Dermis microvascular lymphatic vessel endothelial cell (primary cell): Measurements from ENCODE around the gene NUMB. TPM values are rescaled to one million over a fixed set of nuclear protein-coding genes. Genes with fewer than 3 reads are reported as not detected.

ENCODE experiments used
- DNase-seq, 2 donors: peaks; one replicate each; pipeline versions ENCODE4 v3.0.0 to v3.0.0-alpha.2; 2010; ENCODE audit warnings: low read depth in 2 of 2
- total RNA-seq: library from RNA; depleted of rRNA; stranded (reverse); fragments of >200 nt; gene quantifications from 2 replicates; pipeline ENCODE4 v1.2.1, GENCODE V29; 2014

NUMB gene
- total RNA-seq, 1 donor from 2014 or later = 53.1 TPM

- DNase-seq = no peak
Observed at GRCh38 chr14:73262427-73263183, 195.7 kb downstream of the NUMB start.

- DNase-seq = no peak
Observed at GRCh38 chr14:73261520-73262426, 196.6 kb downstream of the NUMB start.

- no peak for DNase-seq
Observed at GRCh38 chr14:73261075-73261474, 197.3 kb downstream of the NUMB start.

GRCh38 chr14:73260574-73260973 lies 197.8 kb downstream of the NUMB start:
- DNase-seq = no peak

DNA sequence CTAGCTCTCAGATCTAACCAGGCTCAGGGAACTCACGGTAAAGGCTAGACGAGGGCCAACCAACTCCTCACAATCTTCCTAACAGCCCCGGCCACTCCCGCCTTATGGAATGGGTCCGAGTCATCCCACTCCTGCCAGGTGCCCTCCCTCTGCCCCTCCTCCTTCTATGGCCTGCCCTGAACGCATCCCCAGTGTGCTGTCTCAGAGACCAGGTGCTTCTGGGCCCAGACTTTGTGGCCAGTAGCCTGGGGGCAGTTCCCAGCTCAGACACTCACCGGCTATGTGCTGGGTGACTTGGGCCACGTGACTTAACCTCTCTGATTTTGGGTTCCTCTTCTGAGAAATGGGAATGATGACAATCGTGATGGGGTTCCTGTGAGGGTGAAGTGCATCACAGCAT lies 198.5 kb downstream of the NUMB start:
- DNase-seq = no peak

GRCh38 chr14:73258845-73259611 lies 199.3 kb downstream of the NUMB start:
- DNase-seq = no peak

GRCh38 chr14:73258076-73258475 lies 200.3 kb downstream of the NUMB start:
- no peak for DNase-seq

GRCh38 chr14:73255693-73256225 lies 202.6 kb downstream of the NUMB start:
- DNase-seq = no peak

GRCh38 chr14:73255005-73255400 lies 203.3 kb downstream of the NUMB start:
- no peak for DNase-seq

DNA sequence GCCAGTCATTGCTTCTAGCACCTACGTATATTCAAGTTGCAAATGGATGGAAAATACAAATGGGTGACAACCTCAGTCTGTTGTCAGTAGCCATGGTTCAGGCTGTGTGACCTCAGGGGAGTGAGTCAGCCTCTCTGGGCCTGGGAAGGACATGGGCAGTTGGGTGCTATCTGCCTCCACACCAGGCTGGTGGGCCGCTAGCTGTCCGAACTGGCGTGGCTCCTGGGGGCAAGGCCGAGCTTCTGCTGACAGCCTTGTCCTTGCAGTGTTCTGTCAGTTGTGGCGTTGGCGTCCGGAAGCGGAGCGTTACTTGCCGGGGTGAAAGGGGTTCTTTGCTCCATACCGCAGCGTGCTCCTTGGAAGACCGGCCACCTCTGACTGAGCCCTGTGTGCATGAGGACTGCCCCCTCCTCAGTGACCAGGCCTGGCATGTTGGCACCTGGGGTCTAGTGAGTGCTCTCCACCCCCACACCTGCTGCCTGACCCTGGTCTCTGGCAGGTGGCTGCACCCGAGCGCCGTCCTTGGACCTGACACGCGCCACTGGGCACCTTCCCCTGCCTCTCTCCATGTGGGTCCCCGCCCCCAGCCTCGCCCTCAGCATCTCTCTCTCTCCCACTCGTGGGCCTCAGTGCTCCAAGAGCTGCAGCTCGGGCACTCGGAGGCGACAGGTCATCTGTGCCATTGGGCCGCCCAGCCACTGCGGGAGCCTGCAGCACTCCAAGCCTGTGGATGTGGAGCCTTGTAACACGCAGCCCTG lies 203.9 kb downstream of the NUMB start:
- no peak for DNase-seq

GRCh38 chr14:73253721-73254120 lies 204.6 kb downstream of the NUMB start:
- no peak for DNase-seq

- DNase-seq = no peak
Observed at GRCh38 chr14:73253323-73253610, 205.1 kb downstream of the NUMB start.

DNA sequence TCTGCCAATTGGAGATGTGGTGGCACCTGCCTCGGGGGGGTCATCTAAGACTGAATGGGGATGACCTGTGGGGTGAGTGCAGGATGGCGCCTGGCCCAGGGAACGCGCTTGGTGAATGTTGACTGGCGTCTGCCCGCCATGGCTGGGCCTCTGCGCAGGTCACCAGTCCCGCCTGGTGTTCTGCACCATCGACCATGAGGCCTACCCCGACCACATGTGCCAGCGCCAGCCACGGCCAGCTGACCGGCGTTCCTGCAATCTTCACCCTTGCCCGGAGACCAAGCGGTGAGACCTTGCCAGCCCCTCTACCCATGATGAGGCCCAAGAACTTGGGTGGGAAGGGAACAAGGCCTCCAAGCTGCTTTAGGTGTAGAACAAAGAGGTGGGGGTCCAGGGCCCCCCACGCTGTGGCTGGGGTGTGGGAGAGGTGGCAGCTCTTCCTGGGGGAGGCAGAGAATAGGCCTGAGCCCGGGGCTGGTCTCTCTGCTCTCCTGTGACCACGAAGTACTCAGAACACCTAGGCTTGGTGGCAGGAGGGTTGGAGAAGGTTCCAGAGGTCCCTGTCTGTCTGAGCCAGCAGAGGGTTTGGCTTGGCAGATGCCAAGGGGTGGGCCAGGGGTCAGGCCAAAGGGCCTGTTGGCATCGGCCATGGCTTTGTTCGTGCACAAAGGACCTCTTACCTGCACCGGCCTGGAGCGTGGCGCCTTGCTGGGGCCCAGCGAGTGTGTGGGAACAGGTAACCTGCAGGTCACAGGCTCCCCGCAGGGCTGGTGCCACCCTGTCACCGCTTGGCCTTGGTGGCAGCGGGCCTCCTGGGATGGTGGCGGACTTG lies 205.6 kb downstream of the NUMB start:
- DNase-seq = no peak

- no peak for DNase-seq
Observed at GRCh38 chr14:73251516-73252215, 206.7 kb downstream of the NUMB start.

- no peak for DNase-seq
Observed at GRCh38 chr14:73250781-73251500, 207.4 kb downstream of the NUMB start.

- no peak for DNase-seq
Observed at GRCh38 chr14:73250317-73250713, 208.0 kb downstream of the NUMB start.

DNA sequence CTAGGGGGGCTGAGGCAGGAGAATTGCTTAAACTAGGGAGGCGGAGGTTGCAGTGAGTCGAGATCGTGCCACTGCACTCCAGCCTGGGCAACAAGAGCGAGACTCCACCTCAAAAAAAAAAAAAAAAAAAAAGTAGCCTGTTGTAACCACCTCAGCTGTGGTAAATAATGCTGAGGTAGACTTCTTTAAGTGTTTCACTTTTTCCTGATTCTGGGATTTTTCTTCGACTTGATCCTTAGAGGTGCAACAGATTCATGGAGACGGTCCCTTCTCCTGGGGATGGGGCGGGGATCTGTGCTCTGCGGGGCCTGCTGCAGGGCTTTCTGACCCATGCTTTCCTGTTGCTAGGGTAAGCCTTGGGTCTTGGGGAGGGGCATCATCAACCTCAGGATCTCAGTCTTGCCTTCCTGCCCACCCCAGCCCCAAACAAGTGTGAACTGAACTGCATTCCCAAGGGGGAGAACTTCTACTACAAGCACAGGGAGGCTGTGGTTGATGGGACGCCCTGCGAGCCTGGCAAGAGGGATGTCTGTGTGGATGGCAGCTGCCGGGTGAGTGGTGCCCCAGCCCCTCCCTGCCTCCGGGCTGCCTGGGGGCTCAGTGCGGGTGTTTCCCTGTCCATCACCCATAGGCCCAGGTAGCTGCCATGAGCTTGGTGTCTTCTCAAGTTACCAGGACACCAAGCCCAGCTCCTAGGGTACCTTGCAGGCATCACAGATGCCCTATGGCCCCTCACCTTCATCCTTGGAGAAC lies 208.6 kb downstream of the NUMB start:
- DNase-seq = no peak

DNA sequence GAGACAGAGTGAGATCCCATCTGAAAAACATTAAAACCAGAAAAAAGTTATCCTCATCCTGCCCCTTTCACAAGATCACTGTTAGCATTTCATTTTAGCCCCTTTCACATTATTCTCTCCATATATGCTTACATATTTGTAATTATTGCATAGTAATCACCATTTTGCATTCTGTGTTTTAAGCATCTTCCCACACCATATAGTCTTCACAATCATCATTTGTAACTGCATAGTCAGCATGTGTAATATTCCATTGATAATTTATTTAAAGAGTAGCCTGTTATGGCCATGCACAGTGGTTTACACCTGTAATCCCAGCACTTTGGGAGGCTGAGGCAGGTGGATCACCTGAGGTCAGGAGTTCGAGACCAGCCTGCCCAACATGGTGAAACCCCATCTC lies 209.2 kb downstream of the NUMB start:
- DNase-seq = no peak
